Rectal smooth muscle tissue (tissue), 1 donor: ENCODE measurements around the gene DFFB.

Experiments used
- H3K27ac ChIP-seq: one replicate; pipeline ENCODE4 v1.7.0; 2013; ENCODE audit warnings: low read depth, low read length, inconsistent platforms
- H3K27me3 ChIP-seq: one replicate; pipeline ENCODE4 v1.7.0; 2013; ENCODE audit warnings: low read length; ENCODE audit not compliant: control insufficient read depth, insufficient read depth
- H3K36me3 ChIP-seq: one replicate; pipeline ENCODE4 v1.7.0; 2013; ENCODE audit warnings: low read length; ENCODE audit not compliant: control insufficient read depth, insufficient read depth
- H3K4me1 ChIP-seq: one replicate; pipeline ENCODE4 v1.7.0; 2013; ENCODE audit warnings: low read length; ENCODE audit not compliant: control insufficient read depth, insufficient read depth
- H3K4me3 ChIP-seq: one replicate; pipeline ENCODE4 v1.7.0; 2013; ENCODE audit warnings: low read length
- H3K9ac ChIP-seq: one replicate; pipeline ENCODE4 v1.7.0; 2013; ENCODE audit warnings: low read length

The DFFB gene

GRCh38 chr1:3863231-3863935 lies 6.1 kb downstream of the DFFB start:
- no peak overlapping the region for H3K27ac ChIP-seq
- H3K27me3 ChIP-seq = no peaks in the 10 kb centered on the region
- H3K36me3 ChIP-seq = peaks cover 4% of the 10 kb centered on the region
- H3K4me1 ChIP-seq = peaks cover 2% of the 10 kb centered on the region
- H3K9ac ChIP-seq = no peak overlapping the region
- no peak overlapping the region for H3K4me3 ChIP-seq

GRCh38 chr1:3864884-3865283 lies 7.6 kb downstream of the DFFB start:
- Histone ChIP-seq H3K36me3 (peaks cover 4% of the 10 kb centered on the region), H3K9ac (no peak overlapping the region), H3K4me3 (no peak overlapping the region), H3K27me3 (no peaks in the 10 kb centered on the region), H3K4me1 (no peaks in the 10 kb centered on the region), H3K27ac (no peak overlapping the region)

- no peaks in the 10 kb centered on the region for H3K27me3 ChIP-seq
- no peak overlapping the region for H3K27ac ChIP-seq
- H3K9ac ChIP-seq = no peak overlapping the region
- no peaks in the 10 kb centered on the region for H3K4me1 ChIP-seq
- H3K4me3 ChIP-seq = no peak overlapping the region
- peaks cover 12% of the 10 kb centered on the region for H3K36me3 ChIP-seq
Observed at GRCh38 chr1:3865606-3866160, 8.4 kb downstream of the DFFB start.

- H3K36me3 ChIP-seq = peaks cover 18% of the 10 kb centered on the region
- no peaks in the 10 kb centered on the region for H3K4me1 ChIP-seq
- no peaks in the 10 kb centered on the region for H3K27me3 ChIP-seq
- no peak overlapping the region for H3K9ac ChIP-seq
- no peak overlapping the region for H3K27ac ChIP-seq
- H3K4me3 ChIP-seq = no peak overlapping the region
Observed at GRCh38 chr1:3868464-3869006, 11.3 kb downstream of the DFFB start.

GRCh38 chr1:3869751-3870301 lies 12.6 kb downstream of the DFFB start:
- Histone ChIP-seq H3K4me3 (no peak overlapping the region), H3K27me3 (no peaks in the 10 kb centered on the region), H3K9ac (no peak overlapping the region), H3K36me3 (peaks cover 22% of the 10 kb centered on the region), H3K27ac (no peak overlapping the region), H3K4me1 (no peaks in the 10 kb centered on the region)

- Histone ChIP-seq H3K27ac (no peak overlapping the region), H3K4me3 (no peak overlapping the region), H3K36me3 (peaks cover 30% of the 10 kb centered on the region), H3K27me3 (no peaks in the 10 kb centered on the region), H3K4me1 (no peaks in the 10 kb centered on the region), H3K9ac (no peak overlapping the region)
Observed at GRCh38 chr1:3871451-3871805, 14.2 kb downstream of the DFFB start.

GRCh38 chr1:3872546-3872945 lies 15.3 kb downstream of the DFFB start:
- H3K9ac ChIP-seq = no peak overlapping the region
- no peaks in the 10 kb centered on the region for H3K4me1 ChIP-seq
- peaks cover 30% of the 10 kb centered on the region for H3K36me3 ChIP-seq
- no peak overlapping the region for H3K27ac ChIP-seq
- H3K4me3 ChIP-seq = no peak overlapping the region
- no peaks in the 10 kb centered on the region for H3K27me3 ChIP-seq

- H3K27me3 ChIP-seq = no peaks in the 10 kb centered on the region
- H3K36me3 ChIP-seq = peaks cover 39% of the 10 kb centered on the region
- no peak overlapping the region for H3K9ac ChIP-seq
- H3K4me1 ChIP-seq = no peaks in the 10 kb centered on the region
- no peak overlapping the region for H3K27ac ChIP-seq
- H3K4me3 ChIP-seq = no peak overlapping the region
Observed at GRCh38 chr1:3874736-3875135, 17.5 kb downstream of the DFFB start.

- H3K4me3 ChIP-seq = no peak overlapping the region
- H3K27ac ChIP-seq = no peak overlapping the region
- H3K27me3 ChIP-seq = no peaks in the 10 kb centered on the region
- peaks cover 30% of the 10 kb centered on the region for H3K36me3 ChIP-seq
- no peaks in the 10 kb centered on the region for H3K4me1 ChIP-seq
- no peak overlapping the region for H3K9ac ChIP-seq
Observed at GRCh38 chr1:3876716-3877115, 19.4 kb downstream of the DFFB start.

- Histone ChIP-seq H3K36me3 (peaks cover 24% of the 10 kb centered on the region), H3K4me1 (no peaks in the 10 kb centered on the region), H3K27ac (no peak overlapping the region), H3K9ac (no peak overlapping the region), H3K27me3 (no peaks in the 10 kb centered on the region), H3K4me3 (no peak overlapping the region)
Observed at GRCh38 chr1:3879099-3879498, 21.8 kb downstream of the DFFB start.

GRCh38 chr1:3879787-3880428 lies 22.6 kb downstream of the DFFB start:
- Histone ChIP-seq H3K27ac (no peak overlapping the region), H3K4me3 (no peak overlapping the region), H3K36me3 (peaks cover 24% of the 10 kb centered on the region), H3K27me3 (no peaks in the 10 kb centered on the region), H3K4me1 (no peaks in the 10 kb centered on the region), H3K9ac (no peak overlapping the region)

- Histone ChIP-seq H3K27ac (no peak overlapping the region), H3K9ac (no peak overlapping the region), H3K36me3 (peaks cover 19% of the 10 kb centered on the region), H3K4me3 (no peak overlapping the region), H3K27me3 (no peaks in the 10 kb centered on the region), H3K4me1 (no peaks in the 10 kb centered on the region)
Observed at GRCh38 chr1:3880429-3881192, 23.3 kb downstream of the DFFB start.
